ENCODE results near the gene PELI1. TPM values are rescaled to one million over a fixed set of nuclear protein-coding genes. Genes with fewer than 3 reads are reported as not detected.

The PELI1 gene
- total RNA-seq, 3 donors from 2014 or later (not counting 1 experiment from before 2014, with no cell fraction given): 42.3 to 141 (median 65.0) TPM

DNA sequence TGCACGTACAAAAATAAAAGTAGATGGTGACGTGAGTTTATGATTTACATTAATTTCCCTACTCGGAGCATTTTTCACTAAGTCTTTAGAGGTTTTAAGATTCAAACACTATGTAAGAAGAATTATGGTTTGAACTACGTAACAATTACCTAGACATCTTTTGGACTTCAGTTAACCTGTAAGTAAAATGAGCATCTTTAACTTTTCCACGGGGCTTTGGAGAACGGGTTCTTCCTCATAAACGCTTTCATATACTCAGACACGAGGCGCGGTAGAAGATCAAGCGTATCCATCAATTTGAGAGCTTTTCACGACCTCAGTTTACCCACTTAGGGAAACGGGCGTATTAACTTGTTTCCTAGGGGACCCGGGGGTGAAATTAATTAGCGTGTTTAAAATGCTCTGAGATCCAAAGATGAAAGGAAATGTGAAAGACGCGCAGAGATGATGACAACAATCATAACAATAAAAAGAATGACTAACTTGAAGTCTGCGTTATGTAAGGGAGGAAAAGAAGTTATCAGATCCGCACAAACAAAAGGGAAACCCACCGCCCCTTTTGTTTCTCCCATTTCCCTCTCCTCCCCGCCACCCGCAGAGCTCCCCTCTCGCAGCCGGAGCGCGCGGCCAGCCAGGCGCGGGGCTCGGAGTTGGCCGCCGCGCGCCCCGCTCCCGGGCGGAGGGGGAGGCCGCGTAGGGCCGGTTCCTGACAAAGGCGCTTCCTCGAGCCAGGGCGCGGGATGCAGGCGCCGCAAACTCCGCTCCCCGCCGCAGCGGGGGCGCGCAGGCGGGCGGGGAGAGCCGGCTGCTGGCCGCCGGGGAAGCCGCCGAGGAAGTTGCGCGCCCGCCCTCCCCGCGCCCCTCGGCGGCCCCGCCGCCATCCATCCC is 807 bp downstream of the PELI1 start:
- under 1% methylated on average over 61 of the region's 69 CpGs for WGBS (ENCODE audit: insufficient coverage)
- H3K9me3 Mint-ChIP-seq: no peaks in the 10 kb centered on the region
- peak in 1 of 2 donors; percentile 68 for DNase-seq
- H3K36me3 Mint-ChIP-seq: no peaks in the 10 kb centered on the region
- peaks cover 3% of the 10 kb centered on the region for H3K4me1 ChIP-seq (ENCODE audit: control insufficient read depth, insufficient read depth, low read length)
- intact Hi-C loops (cut with micrococcal nuclease): loop anchor here (1.0 to 5.0 kb wide), 3 partner anchors 126 to 555 kb away; partner anchors contain the start of genes MDH1, VPS54 and WDPCP
- H3K27ac Mint-ChIP-seq: peak overlapping the region; percentile 89 to 95
- peaks cover 27 to 31% of the 10 kb centered on the region in 2 donors for H3K4me1 Mint-ChIP-seq
- no peaks in the 10 kb centered on the region for H3K36me3 ChIP-seq (ENCODE audit: control insufficient read depth, insufficient read depth, low read length)
- H3K4me3 ChIP-seq (ENCODE audit: low read length): peak overlapping the region; percentile 77
- TF ChIP-seq, protein P1, sequence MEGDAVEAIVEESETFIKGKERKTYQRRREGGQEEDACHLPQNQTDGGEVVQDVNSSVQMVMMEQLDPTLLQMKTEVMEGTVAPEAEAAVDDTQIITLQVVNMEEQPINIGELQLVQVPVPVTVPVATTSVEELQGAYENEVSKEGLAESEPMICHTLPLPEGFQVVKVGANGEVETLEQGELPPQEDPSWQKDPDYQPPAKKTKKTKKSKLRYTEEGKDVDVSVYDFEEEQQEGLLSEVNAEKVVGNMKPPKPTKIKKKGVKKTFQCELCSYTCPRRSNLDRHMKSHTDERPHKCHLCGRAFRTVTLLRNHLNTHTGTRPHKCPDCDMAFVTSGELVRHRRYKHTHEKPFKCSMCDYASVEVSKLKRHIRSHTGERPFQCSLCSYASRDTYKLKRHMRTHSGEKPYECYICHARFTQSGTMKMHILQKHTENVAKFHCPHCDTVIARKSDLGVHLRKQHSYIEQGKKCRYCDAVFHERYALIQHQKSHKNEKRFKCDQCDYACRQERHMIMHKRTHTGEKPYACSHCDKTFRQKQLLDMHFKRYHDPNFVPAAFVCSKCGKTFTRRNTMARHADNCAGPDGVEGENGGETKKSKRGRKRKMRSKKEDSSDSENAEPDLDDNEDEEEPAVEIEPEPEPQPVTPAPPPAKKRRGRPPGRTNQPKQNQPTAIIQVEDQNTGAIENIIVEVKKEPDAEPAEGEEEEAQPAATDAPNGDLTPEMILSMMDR (IDR thresholded peaks at IDR 0.05): no peak
- no peaks in the 10 kb centered on the region for H3K27me3 ChIP-seq (ENCODE audit: control insufficient read depth, insufficient read depth, low read length)
- peak overlapping the region; percentile 85 for H3K27ac ChIP-seq (ENCODE audit: low read length)
- peak; percentile 27 to 42 (median 33) for ATAC-seq
- H3K4me3 Mint-ChIP-seq: peak overlapping the region; percentile 97
- no peaks in the 10 kb centered on the region for H3K27me3 Mint-ChIP-seq (ENCODE audit: low read depth in 2 of 2)
- H3K9me3 ChIP-seq (ENCODE audit: control insufficient read depth, insufficient read depth, low read length): no peaks in the 10 kb centered on the region

DNA sequence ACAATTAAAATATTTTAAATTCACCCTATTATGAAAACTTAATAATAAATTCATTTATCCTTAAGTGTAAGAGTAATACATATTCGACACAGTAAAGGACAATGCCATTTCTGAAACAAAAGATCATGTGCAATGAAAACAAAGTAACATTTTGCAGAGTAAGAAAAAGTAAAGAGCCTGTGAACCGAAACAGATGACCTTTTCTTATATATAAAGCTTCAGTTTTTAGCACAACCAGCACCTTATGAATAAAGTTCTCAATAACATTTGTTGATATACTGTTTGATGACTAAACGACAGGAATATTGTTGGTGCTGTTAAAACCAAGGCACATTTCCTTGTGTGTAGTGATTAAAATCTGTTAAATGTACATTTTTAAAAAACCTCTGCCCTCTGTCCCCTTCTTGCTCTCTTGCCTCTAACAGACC is 1.5 kb downstream of the PELI1 start:
- Histone ChIP-seq H3K27me3 (ENCODE audit: control insufficient read depth, insufficient read depth, low read length) (no peaks in the 10 kb centered on the region), H3K9me3 (ENCODE audit: control insufficient read depth, insufficient read depth, low read length) (no peaks in the 10 kb centered on the region), H3K36me3 (ENCODE audit: control insufficient read depth, insufficient read depth, low read length) (no peaks in the 10 kb centered on the region), H3K27ac (ENCODE audit: low read length) (peak overlapping the region; percentile 38), H3K4me3 (ENCODE audit: low read length) (peak overlapping the region; percentile 77), H3K4me1 (ENCODE audit: control insufficient read depth, insufficient read depth, low read length) (peaks cover 3% of the 10 kb centered on the region)
- no peaks in the 10 kb centered on the region for H3K27me3 Mint-ChIP-seq (ENCODE audit: low read depth in 2 of 2)
- no peaks in the 10 kb centered on the region for H3K9me3 Mint-ChIP-seq
- TF ChIP-seq, protein P1 (IDR thresholded peaks at IDR 0.05): no peak
- ATAC-seq: no peak
- H3K4me1 Mint-ChIP-seq: peaks cover 32 to 36% of the 10 kb centered on the region in 2 donors
- H3K36me3 Mint-ChIP-seq: no peaks in the 10 kb centered on the region
- DNase-seq: no peak
- peak overlapping the region; percentile 89 to 95 for H3K27ac Mint-ChIP-seq
- intact Hi-C loops (cut with micrococcal nuclease): loop anchor here (5.0 kb wide), 1 partner anchor 125 kb away; the partner anchor contains the start of gene VPS54
- H3K4me3 Mint-ChIP-seq: peak overlapping the region; percentile 97
- WGBS (ENCODE audit: insufficient coverage): no CpG with 5 or more reads among the region's 3 CpGs

DNA sequence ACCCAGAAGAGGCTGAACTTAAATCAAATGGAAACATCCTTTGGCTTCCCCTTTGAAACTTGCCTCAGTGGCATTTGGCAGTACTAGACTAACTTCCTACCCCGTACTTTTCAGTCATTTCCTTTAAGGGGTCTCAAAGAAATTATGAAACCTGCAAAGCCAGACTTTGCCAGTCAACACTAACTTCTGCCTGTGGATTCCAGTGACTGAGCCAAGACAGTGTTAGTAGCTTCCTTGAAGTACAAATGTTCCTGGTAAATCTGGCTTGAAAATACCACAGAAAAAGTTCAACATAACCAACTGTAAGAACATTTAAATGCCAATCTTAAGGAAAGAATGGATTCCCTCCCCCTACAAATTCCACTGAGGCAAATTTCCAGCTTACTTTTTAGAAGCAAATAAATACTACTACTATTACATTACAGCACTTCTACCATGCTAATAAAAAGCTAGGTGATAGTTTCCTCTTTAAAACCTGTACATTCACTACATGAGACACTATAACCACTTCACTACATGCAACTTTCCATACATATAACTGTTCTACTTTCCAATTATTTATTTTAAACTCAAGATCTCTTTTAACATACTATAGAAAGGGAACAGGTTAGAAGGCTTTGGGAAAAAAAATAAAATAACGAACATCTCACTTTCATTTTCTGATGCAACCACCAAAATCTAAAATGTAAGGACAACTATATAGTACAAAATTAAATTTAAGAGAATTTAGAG is 2.4 kb downstream of the PELI1 start:
- ATAC-seq (no peak), DNase-seq (no peak)
- Histone ChIP-seq H3K36me3 (ENCODE audit: control insufficient read depth, insufficient read depth, low read length) (no peaks in the 10 kb centered on the region), H3K4me1 (ENCODE audit: control insufficient read depth, insufficient read depth, low read length) (peaks cover 3% of the 10 kb centered on the region), H3K9me3 (ENCODE audit: control insufficient read depth, insufficient read depth, low read length) (no peaks in the 10 kb centered on the region), H3K4me3 (ENCODE audit: low read length) (peak overlapping the region; percentile 77), H3K27ac (ENCODE audit: low read length) (no peak overlapping the region), H3K27me3 (ENCODE audit: control insufficient read depth, insufficient read depth, low read length) (no peaks in the 10 kb centered on the region)
- H3K9me3 Mint-ChIP-seq: no peaks in the 10 kb centered on the region
- H3K4me1 Mint-ChIP-seq: peaks cover 32 to 36% of the 10 kb centered on the region in 2 donors
- no peaks in the 10 kb centered on the region for H3K27me3 Mint-ChIP-seq (ENCODE audit: low read depth in 2 of 2)
- H3K4me3 Mint-ChIP-seq: peak overlapping the region; percentile 97
- peak overlapping the region; percentile 34 to 35 for H3K27ac Mint-ChIP-seq
- TF ChIP-seq, protein P1 (IDR thresholded peaks at IDR 0.05): no peak
- H3K36me3 Mint-ChIP-seq: no peaks in the 10 kb centered on the region
- 22% methylated on average over 1 of the region's 2 CpGs for WGBS (ENCODE audit: insufficient coverage)
- intact Hi-C loops (cut with micrococcal nuclease): loop anchor here (5.0 kb wide), 1 partner anchor 125 kb away; the partner anchor contains the start of gene VPS54
